T-helper 1 cell treated with Interleukin-12 subunit alpha and Interleukin-12 subunit beta and Interleukin-4 antibody, amounts not matched to agents 30 ng/mL and 1 ng/mL, for 36 hours (primary cell): ENCODE data around the gene CCP110. TPM values are rescaled to one million over a fixed set of nuclear protein-coding genes. Genes with fewer than 3 reads are reported as not detected.
"Not testable (repeated sequence)": the region's sequence is repeated elsewhere in the genome, so short reads cannot be mapped to it uniquely, and the experiment has no call there.

ENCODE experiments used
- intact Hi-C: fragments of 100-400 bp; cut with micrococcal nuclease; formaldehyde crosslinking; loops from one replicate; pipeline ENCODE4 v1.15.1; 2024
- total RNA-seq: library from RNA; stranded (reverse); gene quantifications from 2 replicates; pipeline ENCODE4 v1.2.3, GENCODE V29; 2022

Gene CCP110
- total RNA-seq, 1 donor from 2014 or later = 30.8 TPM

DNA sequence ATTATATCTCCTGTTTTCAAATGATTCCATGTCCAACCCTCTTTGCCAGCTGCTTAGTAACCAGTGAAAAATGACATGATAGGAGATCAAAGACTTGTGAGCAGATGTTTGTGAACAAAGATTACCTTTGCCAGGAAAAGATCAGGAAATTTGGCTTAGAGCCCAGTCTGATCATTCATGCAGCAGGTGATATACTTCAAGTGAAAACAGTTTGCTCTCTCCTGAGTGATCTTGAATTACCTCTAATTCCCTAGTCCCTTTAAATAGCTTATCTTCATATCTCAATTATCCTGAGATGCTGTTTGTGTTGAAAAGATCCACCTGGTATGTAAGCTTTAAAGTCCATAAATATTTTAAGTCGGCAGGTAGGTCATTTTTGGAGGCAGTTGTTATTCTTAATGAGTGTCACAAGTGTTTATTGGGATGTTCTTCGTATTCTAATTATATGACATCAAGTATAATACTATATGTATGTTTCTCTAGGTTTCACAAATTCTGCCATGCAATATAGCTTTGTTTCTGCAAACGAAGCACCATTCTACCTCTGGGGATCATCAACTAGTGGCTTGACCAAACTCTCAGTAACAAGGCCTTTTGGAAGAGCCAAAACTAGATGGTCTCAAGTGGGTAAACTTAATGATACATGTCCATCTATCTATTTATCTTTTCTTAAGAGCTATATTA is 18.5 kb downstream of the CCP110 start:
- intact Hi-C loops = no loop called here

DNA sequence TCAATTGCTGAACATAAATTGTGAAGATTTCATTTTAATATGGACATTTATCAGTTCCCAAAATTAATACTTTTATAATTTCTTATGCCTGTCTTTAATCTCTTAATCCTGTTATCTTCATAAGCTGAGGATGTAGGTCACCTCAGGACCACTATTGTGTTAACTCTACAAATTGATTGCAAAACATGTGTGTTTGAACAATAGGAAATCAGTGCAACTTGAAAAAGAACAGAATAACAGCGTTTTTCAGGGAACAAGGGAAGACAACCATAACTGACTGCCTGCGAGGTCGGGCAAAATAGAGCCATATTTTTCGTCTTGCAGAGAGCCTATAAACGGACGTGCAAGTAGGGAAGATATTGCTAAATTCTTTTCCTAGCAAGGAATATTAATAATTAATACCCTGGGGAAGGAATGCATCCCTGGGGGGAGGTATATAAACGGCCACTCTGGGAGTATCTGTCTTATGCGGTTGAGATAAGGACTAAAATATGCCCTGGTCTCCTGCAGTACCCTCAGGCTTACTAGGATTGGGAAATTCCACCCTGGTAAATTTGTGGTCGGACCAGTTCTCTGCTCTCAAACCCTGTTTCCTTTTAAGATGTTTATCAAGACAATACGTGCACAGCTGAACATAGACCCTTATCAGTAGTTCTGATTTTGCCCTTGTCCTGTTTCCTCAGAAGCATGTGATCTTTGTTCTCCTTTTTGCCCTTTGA is 19.7 kb downstream of the CCP110 start:
- intact Hi-C loops = not testable (repeated sequence)

DNA sequence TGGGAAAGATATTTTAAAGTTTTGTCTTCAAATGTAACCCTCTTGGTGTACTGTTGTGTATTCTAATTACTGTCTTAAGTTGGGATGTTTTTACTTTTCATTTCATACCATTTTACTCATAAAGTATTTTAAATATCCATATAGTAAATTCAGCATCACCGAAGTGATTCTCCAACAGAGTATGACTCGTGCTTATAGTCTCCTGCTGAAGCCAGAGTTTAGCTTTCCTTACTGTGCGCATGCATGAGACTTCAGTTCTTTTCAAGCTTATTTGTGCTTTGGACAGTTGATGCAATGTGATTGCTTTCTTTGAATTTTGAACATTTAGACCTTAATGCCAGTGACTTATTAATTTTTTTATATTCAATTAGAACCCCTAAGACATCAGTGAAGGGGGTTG is 24.4 kb downstream of the CCP110 start:
- intact Hi-C loops = no loop called here

DNA sequence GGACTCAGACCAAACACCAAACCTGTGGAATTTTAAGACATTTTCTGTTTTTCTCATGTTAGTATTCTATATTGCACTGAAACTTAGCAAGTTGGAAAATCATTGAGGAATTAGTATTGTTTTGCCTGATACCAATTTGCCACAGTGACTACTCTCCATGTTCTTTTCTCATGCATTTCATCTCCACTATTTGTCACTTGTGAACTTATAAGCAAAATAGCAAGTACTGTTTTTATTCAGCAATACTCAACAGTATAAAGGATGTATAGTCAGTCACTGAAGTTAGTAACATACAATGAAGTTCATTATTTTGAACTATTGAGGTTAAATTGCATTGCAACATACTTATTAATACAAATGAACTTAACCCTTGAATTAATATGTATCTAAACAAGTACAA is 25.9 kb downstream of the CCP110 start:
- intact Hi-C loops = no loop called here

GRCh38 chr16:19555186-19555937 is 31.6 kb downstream of the CCP110 start, which contains the start of gene VPS35L:
Gene VPS35L, plus strand, starts transcription at chr16:19555703. Its CDS starts 27 bp downstream, at chr16:19555730.
- intact Hi-C loops = loop anchor here (1.0 kb wide), 6 partner anchors 32 to 1186 kb away; partner anchors contain the start of genes CCP110, COQ7, IQCK and KNOP1

GRCh38 chr16:19555938-19556771 is 32.4 kb downstream of the CCP110 start:
- intact Hi-C loops = loop anchor here (1.0 kb wide), 6 partner anchors 33 to 1185 kb away; partner anchors contain the start of genes CCP110, COQ7, IQCK and KNOP1

DNA sequence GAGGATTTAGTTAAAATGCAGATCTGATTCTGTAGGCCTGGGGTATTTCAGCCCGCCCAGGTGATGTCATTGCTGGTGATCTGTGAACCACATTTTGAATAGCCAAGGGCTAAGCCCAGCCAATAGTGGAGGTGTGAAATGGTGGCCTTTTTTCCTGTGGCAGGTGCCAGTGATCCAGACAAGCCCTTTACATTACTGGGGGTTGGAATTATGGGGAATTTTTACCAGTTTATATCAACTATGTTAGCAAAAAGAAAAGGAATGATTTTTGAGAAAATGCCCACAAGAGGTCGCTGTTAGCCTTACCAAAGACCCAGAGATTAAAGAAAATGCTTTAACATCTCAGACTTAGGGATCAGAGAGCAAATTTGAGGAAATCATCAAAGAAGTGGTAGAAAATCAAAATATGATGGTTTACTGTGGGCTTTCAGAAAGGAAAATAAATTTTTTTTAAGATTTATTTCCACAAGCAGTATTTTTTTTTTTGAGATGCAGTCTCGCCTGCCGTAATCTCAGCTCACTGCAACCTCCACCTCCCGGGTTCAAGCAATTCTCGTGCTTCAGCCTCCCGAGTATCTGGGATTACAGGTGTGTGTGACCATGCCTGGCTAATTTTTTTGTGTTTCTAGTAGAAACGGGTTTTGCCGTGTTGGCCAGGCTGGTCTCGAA is 35.6 kb downstream of the CCP110 start:
- intact Hi-C loops = loop anchor here (1.0 to 2.0 kb wide), 3 partner anchors 23 to 327 kb away; no protein-coding TSS in a partner anchor

DNA sequence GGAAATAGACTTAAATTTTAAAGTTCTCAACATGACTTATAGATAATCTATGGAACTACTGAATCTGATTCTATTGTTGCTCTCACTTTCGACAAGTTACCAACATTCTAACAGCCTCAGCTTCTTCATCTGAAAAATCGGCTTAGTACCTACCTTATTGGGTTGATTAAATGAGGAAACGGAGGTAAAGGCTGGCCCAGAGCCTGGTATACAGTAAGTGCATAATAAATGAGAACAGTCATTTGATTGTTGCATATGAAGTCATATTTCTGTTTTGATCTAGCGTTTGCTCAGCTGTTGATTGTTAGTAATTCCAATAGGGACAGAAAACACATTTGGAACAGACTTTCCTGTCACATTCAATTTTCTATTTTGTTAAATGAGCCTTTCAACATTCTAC is 36.3 kb downstream of the CCP110 start:
- intact Hi-C loops = no loop called here

DNA sequence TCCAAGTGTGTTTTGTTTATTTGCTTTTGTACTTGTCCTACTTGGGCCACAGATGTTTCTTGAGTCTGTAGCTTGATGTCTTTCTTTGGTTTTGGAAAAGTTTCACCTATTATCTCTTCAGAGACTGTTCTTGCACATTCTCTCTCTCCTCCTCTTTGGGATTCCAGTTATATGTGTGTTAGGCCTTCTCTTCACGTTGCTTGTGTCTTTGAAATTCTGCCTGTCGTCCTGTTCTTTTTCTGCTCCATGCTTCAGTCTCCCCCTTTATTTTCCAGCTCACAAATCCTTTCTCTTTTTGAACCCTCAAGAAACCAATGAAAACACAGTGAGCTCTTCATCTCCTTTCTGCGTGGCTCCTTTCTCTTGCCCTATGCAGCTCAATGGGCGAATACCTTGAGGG is 39.6 kb downstream of the CCP110 start:
- intact Hi-C loops = no loop called here

DNA sequence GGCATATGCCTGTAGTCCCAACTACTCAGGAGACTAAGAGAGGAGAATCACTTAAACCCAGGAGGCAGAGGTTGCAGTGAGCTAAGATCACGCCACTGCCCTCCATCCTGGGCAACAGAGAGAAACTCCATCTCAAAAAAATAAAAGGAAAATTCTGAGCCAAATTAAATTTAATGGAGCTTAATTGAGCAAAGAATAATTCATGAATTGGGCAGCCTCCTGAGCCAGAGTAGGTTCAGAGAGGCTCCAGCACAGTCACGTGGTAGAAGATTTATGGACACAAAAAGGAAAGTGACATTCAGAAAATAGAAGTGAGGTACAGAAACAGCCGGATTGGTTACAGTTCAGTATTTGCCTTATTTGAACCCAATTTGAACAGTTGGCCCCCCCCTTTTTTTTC is 42.6 kb downstream of the CCP110 start:
- intact Hi-C loops = no loop called here

- intact Hi-C loops = no loop called here
Measured at GRCh38 chr16:19567560-19567959, 43.8 kb downstream of the CCP110 start.

- intact Hi-C loops = no loop called here
Measured at GRCh38 chr16:19573997-19574396, 50.3 kb downstream of the CCP110 start.

DNA sequence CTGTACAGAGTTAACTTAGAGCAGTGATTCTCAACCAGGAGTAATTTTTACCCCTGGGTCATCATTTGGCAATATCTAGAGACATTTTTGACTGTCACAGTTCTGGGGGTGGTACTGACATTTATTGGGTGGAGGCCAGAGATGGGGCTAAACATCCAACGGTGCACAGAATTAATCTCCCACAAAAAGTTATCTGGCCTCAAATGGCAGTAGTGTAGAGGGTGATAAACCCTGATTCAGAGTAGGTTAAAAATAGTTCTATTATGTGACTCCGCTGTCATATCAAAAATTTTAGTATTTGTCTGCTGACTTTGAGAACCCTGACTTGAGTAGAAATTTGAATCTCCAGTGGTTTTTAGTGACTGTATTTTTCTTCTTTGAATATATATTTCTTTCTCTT is 50.9 kb downstream of the CCP110 start:
- intact Hi-C loops = no loop called here

DNA sequence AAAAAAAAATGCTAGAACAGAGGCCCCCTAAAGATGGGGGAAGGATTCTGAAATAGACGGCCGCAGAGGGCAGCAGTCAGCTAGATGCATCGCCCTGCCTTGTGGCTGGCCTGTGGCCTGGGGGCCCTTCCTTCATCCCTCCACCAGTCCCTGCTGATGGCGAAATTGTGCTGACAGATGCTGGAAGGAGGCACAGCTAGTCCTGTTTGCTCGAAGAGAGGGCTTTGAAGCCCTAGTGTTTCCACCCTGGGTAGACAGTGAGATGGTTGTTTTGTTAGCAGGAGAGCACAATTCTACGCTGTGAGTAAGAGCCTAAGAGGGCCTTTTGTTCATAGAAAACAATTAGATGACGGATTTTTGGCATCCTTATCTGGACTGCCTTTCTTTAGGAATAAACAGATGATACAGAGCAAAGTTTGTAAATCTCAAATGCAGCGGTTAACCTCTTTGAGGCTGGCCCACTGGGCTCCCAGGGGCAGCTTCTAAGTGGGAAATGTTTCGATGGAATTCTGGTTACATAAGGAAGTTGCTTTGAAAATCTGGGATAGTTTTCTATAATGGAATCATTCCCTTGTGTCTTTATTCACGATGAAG is 54.7 kb downstream of the CCP110 start:
- intact Hi-C loops = no loop called here

GRCh38 chr16:19582050-19582831 is 58.5 kb downstream of the CCP110 start:
- intact Hi-C loops = loop anchor here (2.0 kb wide), 1 partner anchor 23 kb away; no protein-coding TSS in a partner anchor

- intact Hi-C loops = loop anchor here (1.0 to 2.0 kb wide), 3 partner anchors 18 to 303 kb away; no protein-coding TSS in a partner anchor
Measured at GRCh38 chr16:19583665-19584300, 60.0 kb downstream of the CCP110 start.

GRCh38 chr16:19588661-19589060 is 64.9 kb downstream of the CCP110 start:
- intact Hi-C loops = no loop called here

DNA sequence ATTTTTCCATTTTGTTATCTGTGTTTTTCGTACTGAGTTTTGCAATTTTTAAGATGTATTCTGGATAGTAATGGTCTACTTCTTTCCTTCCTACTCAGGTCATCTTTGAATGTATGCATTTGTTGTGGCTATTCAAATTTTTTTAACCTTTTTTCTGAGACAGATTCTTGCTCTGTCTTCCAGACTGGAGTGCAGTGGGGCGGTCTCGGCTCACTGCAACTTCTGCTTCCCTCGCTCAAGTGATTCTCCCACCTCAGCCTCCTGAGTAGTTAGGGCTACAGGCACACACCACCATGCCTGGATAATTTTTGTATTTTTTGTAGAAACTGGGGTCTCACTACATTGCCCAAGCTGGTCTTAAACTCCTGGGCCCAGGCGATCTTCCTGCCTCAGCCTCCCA is 65.4 kb downstream of the CCP110 start:
- intact Hi-C loops = no loop called here
